NT2/D1 (cell line): ENCODE results near the gene TM9SF1.

Experiments used
- DNase-seq: peaks from one replicate; pipeline ENCODE4 v3.0.0-alpha.2; 2011; ENCODE audit warnings: low read depth, low spot score
- H3K27me3 ChIP-seq: 2 replicates; pipeline ENCODE4 v1.6.0; 2011; ENCODE audit warnings: mild to moderate bottlenecking; ENCODE audit not compliant: insufficient read length, insufficient read depth
- H3K36me3 ChIP-seq: 2 replicates; pipeline ENCODE4 v1.6.1; 2011; ENCODE audit warnings: mild to moderate bottlenecking, low read length, mixed read lengths; ENCODE audit not compliant: insufficient read depth, insufficient read length
- H3K4me1 ChIP-seq: 2 replicates; pipeline ENCODE4 v1.5.1; 2011; ENCODE audit not compliant: insufficient read depth, insufficient read length
- H3K4me3 ChIP-seq: 2 replicates; pipeline ENCODE4 v1.5.1; 2011; ENCODE audit warnings: low read depth; ENCODE audit not compliant: insufficient read length
- H3K9ac ChIP-seq: 2 replicates; pipeline ENCODE4 v1.6.0; 2011; ENCODE audit warnings: low read depth; ENCODE audit not compliant: insufficient read length
- H3K9me3 ChIP-seq: 2 replicates; pipeline ENCODE4 v1.5.1; 2011; ENCODE audit warnings: mild to moderate bottlenecking, low read length; ENCODE audit not compliant: insufficient read depth
- SUZ12 ChIP-seq: IDR thresholded peaks from 2 replicates; pipeline ENCODE4 v1.6.1; 2011; ENCODE audit not compliant: insufficient read length, insufficient read depth; ENCODE audit errors: extremely low read depth
- YY1 ChIP-seq: IDR thresholded peaks from 2 replicates; pipeline ENCODE4 v1.6.1; 2011; ENCODE audit not compliant: insufficient read length, insufficient read depth
- ZNF274 ChIP-seq: IDR thresholded peaks from 2 replicates; pipeline ENCODE4 v1.6.1; 2011; ENCODE audit warnings: mild to moderate bottlenecking, low read depth, low read length

The TM9SF1 gene

DNA sequence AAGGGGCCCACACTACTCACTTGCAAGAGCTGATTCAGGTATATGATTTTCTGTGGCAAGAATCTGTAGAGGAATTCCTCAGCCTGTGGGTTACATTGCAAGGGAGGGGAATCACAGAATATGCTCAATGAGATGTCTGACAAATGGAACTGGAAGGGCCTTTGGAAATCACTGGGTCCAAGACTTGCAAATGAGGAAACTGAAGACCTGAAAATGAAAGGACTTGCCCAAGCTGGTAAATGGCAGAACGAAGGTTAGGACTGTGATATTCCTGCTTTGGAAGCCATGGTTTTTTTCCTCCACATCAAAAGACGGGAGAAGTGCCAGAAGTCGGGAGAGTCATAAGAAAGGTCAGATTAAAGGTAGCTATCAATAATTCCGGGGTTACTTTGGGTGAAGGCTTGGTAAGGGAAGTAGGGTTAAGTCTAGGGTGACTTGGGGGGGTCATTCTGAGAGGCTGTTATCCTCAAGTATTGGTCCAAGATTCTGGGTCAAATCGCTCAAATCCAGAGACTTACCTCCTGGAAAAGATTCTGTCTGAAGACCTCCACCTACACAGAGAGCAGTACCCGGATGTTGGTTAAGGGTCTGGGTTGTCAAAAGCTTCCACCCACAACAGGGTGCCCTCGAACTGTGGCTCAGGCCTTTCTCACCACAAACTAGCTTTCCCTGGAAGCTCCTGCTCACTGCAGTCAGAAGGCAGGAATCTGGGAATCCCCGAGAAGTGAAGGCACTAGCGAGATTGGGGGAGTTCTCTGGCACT, 49.4 kb downstream of the TM9SF1 start:
- Histone ChIP-seq H3K9ac (peak overlapping the region; percentile 85), H3K4me1 (no peaks in the 10 kb centered on the region), H3K36me3 (peaks cover 42% of the 10 kb centered on the region), H3K9me3 (no peaks in the 10 kb centered on the region), H3K27me3 (no peaks in the 10 kb centered on the region), H3K4me3 (peak overlapping the region; percentile 65)
- TF ChIP-seq ZNF274 = no peak
- TF ChIP-seq YY1 = no peak
- no peak for TF ChIP-seq SUZ12
- DNase-seq = no peak

DNA sequence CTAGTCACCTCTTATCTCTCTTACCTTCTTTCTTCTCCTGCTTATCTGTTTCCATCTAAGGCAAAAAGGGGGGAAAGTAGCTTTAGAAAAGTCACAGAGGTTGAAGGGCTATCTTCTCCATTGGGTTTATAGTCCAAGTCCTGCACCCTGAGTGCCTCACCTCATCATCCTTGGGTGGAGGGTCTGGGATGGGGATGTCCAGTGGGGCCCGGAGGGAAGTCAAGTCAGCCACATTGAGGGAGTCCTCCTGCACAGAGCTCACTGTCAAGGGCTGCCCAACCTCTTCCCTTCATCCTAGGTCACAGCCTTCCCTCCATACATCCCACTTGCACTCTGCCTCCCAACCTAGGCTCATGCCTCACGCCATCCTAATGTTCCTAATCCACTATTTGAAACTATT, 50.0 kb downstream of the TM9SF1 start:
- peaks cover 36% of the 10 kb centered on the region for H3K36me3 ChIP-seq
- no peaks in the 10 kb centered on the region for H3K4me1 ChIP-seq
- TF ChIP-seq SUZ12 = no peak
- no peak for TF ChIP-seq YY1
- TF ChIP-seq ZNF274 = no peak
- H3K9ac ChIP-seq = peak overlapping the region; percentile 85
- H3K9me3 ChIP-seq = no peaks in the 10 kb centered on the region
- H3K4me3 ChIP-seq = peak overlapping the region; percentile 6
- DNase-seq = no peak
- no peaks in the 10 kb centered on the region for H3K27me3 ChIP-seq

DNA sequence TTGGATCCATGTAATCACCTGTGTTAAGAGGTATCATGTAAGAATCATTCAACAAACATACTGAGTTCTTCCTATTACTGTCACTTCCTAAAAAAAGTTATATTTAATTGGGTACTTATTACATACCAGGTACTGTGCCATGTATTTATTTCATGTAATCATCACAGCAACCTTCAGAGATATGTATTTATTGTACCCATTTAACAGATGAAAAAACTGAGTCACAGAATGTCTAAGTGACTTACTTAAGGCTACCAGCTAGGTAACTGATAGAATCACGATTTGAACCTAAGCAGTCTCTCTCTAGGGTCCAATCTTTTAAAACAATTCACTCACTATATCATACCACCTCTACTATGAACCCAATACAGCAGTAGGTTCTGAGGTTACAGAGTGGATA, 50.8 kb downstream of the TM9SF1 start:
- no peaks in the 10 kb centered on the region for H3K27me3 ChIP-seq
- no peaks in the 10 kb centered on the region for H3K4me1 ChIP-seq
- H3K9me3 ChIP-seq = no peaks in the 10 kb centered on the region
- no peak for DNase-seq
- no peak overlapping the region for H3K4me3 ChIP-seq
- peaks cover 31% of the 10 kb centered on the region for H3K36me3 ChIP-seq
- TF ChIP-seq SUZ12 (no peak), YY1 (no peak), ZNF274 (no peak)
- H3K9ac ChIP-seq = no peak overlapping the region

DNA sequence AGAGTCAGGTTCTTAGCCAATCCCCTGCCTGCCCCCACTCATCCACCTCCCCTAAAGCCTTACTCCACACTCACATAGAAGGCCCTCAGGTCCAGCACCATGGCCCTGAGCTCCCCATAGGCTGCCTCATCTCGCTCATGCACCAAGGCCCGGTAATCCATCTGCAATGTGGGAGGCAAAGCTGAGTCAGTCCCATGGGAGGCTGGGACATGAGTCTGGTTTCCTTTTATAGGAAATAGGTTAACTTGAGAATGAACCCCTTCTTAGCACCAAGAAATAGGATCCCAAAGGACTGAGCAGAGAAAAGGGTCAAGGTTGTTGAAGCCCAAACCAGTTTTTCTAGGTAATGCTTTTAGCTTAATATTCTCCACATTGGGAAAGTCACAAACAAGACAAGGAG, 51.7 kb downstream of the TM9SF1 start:
- Histone ChIP-seq H3K4me3 (no peak overlapping the region), H3K4me1 (no peaks in the 10 kb centered on the region), H3K27me3 (no peaks in the 10 kb centered on the region), H3K9ac (no peak overlapping the region), H3K9me3 (no peaks in the 10 kb centered on the region), H3K36me3 (peaks cover 35% of the 10 kb centered on the region)
- no peak for TF ChIP-seq ZNF274
- TF ChIP-seq SUZ12 = no peak
- TF ChIP-seq YY1 = no peak
- no peak for DNase-seq

DNA sequence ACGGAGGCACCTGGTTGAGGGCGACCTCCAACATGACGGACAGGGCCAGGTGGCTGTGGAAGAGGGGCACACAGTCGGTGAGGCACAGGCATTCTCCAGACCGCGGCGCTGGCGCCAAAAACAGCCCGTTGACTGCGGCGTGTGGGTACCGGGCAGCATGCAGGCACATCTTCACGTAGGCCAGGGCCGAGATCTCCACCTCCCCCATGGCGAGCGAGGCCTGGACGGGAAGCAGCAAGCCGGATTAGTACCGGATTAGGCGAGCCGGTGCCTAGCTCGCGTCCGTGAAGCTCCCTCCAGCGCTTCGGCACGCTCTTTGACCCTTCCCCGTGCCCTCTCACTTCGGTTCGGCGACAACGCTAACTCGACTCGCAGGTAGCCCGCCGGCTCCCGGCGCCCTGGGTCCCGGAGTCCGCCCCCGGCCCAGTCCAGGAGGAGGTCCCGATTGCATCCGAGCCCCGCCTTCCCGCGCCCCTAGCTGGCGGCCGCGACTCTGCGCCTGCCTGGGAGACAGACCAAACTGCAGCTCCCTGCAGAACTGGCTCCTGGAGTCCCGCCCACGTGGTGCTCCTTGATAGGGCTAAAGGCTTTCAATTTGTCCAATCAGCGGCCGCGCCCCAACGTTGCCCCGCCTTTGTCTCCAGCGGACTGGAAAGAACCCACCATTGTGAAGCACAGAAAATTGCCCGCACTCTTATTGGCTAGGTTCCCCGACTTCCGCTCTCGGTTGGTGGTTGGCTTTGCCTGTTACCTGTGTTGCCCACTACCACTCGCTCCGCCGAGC, 54.0 kb downstream of the TM9SF1 start, which contains the start of gene EMC9:
TSS of gene EMC9 (minus strand) at position 495 of the 784 bp plus-strand sequence. CDS start at position 208, 287 bp downstream.
- H3K9me3 ChIP-seq = no peaks in the 10 kb centered on the region
- TF ChIP-seq SUZ12 (no peak), ZNF274 (no peak)
- H3K4me3 ChIP-seq = peak within 1 kb of the TSS; percentile 82
- H3K36me3 ChIP-seq = peaks cover 49% of the 10 kb centered on the region
- no peaks in the 10 kb centered on the region for H3K4me1 ChIP-seq
- H3K9ac ChIP-seq = peak within 1 kb of the TSS; percentile 97
- DNase-seq = peak; percentile 96
- H3K27me3 ChIP-seq = no peaks in the 10 kb centered on the region

DNA sequence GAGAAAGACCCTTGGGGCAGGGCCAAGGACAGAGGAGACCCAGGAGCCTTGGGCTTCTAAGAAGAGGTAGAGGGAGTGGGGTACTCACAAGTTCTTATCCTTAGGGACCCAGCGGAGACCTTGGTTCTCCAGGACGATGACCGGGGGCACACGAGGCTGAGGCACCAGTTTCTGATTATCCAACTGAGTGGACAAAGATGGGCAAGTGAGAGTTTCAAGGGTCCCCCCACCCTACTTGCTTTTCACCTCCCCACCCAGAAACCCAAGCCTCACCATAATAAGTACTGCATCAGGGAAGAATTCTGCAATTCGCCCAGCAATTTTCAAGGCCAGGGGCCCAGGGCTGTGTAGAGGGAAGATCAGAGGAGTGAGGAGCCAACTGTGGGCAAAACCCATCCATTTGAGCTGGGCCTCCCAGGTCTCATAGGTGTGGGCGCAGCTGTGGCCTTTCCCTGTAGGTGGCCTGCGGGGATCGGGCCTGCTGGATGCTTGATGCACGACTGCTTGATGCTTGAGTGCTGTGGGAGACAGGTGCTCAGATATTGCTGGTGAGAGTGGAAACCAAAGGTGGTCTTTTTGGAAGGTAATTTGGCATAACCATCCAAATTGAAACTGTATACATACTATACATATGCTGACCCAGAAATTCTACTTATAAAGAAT, 55.8 kb downstream of the TM9SF1 start:
- Histone ChIP-seq H3K9ac (no peak overlapping the region), H3K9me3 (no peaks in the 10 kb centered on the region), H3K36me3 (peaks cover 40% of the 10 kb centered on the region), H3K4me1 (no peaks in the 10 kb centered on the region), H3K4me3 (no peak overlapping the region), H3K27me3 (peaks cover 4% of the 10 kb centered on the region)
- TF ChIP-seq YY1 (no peak), SUZ12 (no peak), ZNF274 (no peak)
- DNase-seq = no peak
